C4-2B (cell line): ENCODE measurements around the gene VSTM4.

Source experiments
- CTCF ChIP-seq: fragments of 450-650 bp; conservative IDR thresholded peaks from 2 replicates; pipeline ENCODE4 v1.5.1; 2017; ENCODE audit warnings: mild to moderate bottlenecking
- ZFX ChIP-seq: fragments of 450-650 bp; IDR thresholded peaks from 2 replicates; pipeline ENCODE4 v1.6.1; 2017

GRCh38 chr10:49138361-49138891 lies 23.1 kb upstream of the VSTM4 start:
- TF ChIP-seq CTCF (no peak), ZFX (no peak)
